IPS DF 6.9 (cell line): ENCODE results near the gene PIAS4.

ENCODE experiments used
- DNase-seq: peaks from one replicate; pipeline ENCODE4 v3.0.0-alpha.2; 2013; ENCODE audit warnings: low read depth, low spot score
- H3K27ac ChIP-seq: one replicate; pipeline ENCODE4 v1.5.1; 2013; ENCODE audit warnings: low read length, control low read depth
- H3K27me3 ChIP-seq: 2 replicates; pipeline ENCODE4 v1.6.1; 2013; ENCODE audit warnings: mild to moderate bottlenecking, low read length; ENCODE audit not compliant: control insufficient read depth, insufficient read depth
- H3K36me3 ChIP-seq: 2 replicates; pipeline ENCODE4 v1.6.1; 2013; ENCODE audit warnings: low read length; ENCODE audit not compliant: control insufficient read depth, insufficient read depth
- H3K4me1 ChIP-seq: 2 replicates; pipeline ENCODE4 v1.6.1; 2013; ENCODE audit warnings: low read length; ENCODE audit not compliant: control insufficient read depth, insufficient read depth
- H3K4me3 ChIP-seq: 2 replicates; pipeline ENCODE4 v1.5.1; 2013; ENCODE audit warnings: mild to moderate bottlenecking, low read length
- H3K9me3 ChIP-seq: 2 replicates; pipeline ENCODE4 v1.6.1; 2013; ENCODE audit warnings: low read length, inconsistent platforms; ENCODE audit not compliant: control insufficient read depth, insufficient read depth
- WGBS: extraction: QIAGEN DNeasy Blood & Tissue Kit; methylation state at CpG from one replicate; pipeline ENCODE4 v1.1.7; 2013; ENCODE audit warnings: mixed read lengths, missing lambda C conversion rate; ENCODE audit not compliant: insufficient read length, insufficient coverage; 5-methylcytosine and 5-hydroxymethylcytosine counted together

Gene PIAS4

DNA sequence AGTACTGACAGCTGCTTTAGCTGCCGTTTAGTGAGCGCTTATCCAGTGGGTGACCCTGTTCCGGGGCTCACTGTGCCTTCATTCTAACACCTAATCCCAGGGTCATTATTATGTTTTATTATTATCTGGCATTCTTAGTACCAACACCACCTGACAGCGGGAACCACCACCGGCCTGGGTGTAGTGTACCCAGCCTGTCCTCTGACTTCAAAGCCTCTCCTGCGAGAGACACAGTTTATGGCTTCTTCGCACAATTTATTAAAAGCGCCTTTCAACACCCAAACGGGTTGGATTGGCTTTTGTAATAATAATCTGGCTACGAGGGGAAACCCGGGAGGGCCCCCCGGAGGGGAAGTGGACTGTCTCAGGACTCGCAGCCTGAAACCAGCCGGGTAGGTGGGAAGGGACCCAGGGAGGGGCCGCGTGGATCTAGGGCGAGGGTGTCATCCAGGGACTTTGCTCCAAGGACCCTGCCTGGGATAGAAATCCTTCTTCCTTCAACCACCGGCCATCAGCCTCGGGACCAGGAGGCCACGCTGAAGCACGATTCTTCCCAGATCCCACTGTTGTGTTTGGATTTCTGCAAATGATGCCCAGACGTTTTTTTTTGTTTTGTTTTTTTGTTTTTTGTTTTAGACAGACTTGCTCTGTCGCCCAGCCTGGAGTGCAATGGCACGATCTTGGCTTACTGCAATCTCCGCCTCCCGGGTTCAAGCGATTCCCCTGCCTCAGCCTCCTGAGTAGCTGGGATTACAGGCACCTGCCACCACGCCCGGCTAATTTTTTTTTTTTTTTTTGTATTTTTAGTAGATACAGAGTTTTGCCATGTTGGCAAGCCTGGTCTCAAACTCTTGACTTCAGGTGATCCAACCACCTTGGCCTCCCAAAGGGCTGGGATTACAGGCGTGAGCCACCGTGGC, 60.8 kb downstream of the PIAS4 start:
- Histone ChIP-seq H3K4me1 (peaks cover 2% of the 10 kb centered on the region; the same call in 1 of the 2 replicates), H3K9me3 (no peaks in the 10 kb centered on the region), H3K27ac (no peak overlapping the region), H3K27me3 (peaks cover 10% of the 10 kb centered on the region), H3K4me3 (no peak overlapping the region), H3K36me3 (no peaks in the 10 kb centered on the region)
- no CpG with 5 or more reads among the region's 31 CpGs for WGBS
- DNase-seq: no peak

DNA sequence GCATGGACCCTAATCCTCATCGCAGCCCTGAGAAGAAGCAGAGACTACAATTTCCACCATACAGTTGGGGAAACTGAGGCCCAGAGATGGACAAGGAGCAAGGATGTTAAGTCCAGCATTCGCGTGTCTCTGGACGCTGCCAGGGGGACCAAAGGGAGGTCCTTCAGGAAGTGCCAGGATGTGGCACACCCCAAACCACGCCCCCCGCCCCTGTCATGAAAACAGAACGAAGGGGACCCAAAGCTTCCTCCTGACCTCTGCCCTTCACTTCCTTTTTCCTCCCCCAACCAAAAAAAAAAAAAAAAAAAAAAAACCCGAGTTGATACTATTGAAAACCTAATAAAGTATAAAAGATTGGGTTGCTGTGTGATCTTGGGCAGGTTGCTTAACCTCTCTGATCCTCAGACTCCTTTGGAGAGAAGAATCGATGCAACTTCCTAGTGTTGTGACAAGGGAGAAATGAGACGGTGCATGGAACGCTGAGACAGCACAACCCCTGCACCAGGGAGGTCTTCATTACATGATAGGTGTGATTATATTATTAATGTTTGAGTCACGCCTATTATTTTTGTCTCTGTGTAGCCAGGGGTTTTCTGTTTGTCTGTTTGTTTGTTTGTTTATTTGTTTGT, 61.9 kb downstream of the PIAS4 start:
- WGBS: no CpG with 5 or more reads among the region's 12 CpGs
- H3K4me3 ChIP-seq: no peak overlapping the region
- DNase-seq: no peak

DNA sequence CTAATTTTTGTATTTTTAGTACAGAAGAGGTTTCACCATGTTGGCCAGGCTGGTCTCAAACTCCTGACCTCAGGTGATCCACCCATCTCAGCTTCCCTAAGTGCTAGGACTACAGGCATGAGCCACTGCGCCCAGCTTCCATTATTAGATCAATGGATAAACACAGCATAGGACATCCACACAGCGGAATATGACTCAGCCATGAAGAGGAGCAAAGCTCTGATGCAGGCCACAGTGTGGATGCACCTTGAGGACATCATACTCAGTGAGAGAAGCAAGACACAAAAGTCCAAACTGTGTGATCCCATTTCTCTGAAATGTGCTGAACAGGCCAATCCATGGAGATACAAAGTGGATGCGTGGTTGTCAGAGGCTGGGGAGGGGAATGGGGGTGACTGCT, 64.1 kb downstream of the PIAS4 start:
- H3K27me3 ChIP-seq: peaks cover 10% of the 10 kb centered on the region
- no peaks in the 10 kb centered on the region for H3K4me1 ChIP-seq
- H3K27ac ChIP-seq: no peak overlapping the region
- no CpG with 5 or more reads among the region's 3 CpGs for WGBS
- H3K4me3 ChIP-seq: no peak overlapping the region
- no peaks in the 10 kb centered on the region for H3K36me3 ChIP-seq
- no peak for DNase-seq
- no peaks in the 10 kb centered on the region for H3K9me3 ChIP-seq

More for the DNA sequence above, 61.9 kb downstream of the PIAS4 start:
- H3K27ac ChIP-seq: no peak overlapping the region
- peaks cover 10% of the 10 kb centered on the region for H3K27me3 ChIP-seq
- no peaks in the 10 kb centered on the region for H3K4me1 ChIP-seq
- H3K36me3 ChIP-seq: no peaks in the 10 kb centered on the region
- H3K9me3 ChIP-seq: no peaks in the 10 kb centered on the region

DNA sequence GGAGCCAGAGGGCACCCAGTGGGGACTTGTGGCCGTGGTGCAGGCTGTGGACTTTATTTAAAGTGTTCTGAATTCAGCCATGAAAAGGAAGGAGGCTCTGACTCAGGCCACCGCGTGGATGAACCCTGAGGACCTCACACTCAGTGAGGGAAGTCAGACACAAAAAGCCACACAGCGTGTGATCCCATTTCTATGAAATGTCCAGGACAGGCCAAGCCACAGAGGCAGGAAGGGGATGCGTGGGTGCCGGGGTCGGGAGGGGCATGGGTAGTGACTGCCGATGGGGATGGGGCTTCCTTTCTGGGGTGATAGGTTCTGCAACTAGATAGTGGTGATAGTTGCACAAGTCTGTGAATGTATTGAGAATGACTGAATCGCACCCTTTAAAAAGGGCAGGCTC, 67.8 kb downstream of the PIAS4 start:
- H3K27me3 ChIP-seq: no peaks in the 10 kb centered on the region
- H3K4me1 ChIP-seq: peaks cover 5% of the 10 kb centered on the region; the same call in 1 of the 2 replicates
- no peak for DNase-seq
- no CpG with 5 or more reads among the region's 9 CpGs for WGBS
- H3K9me3 ChIP-seq: no peaks in the 10 kb centered on the region
- no peak overlapping the region for H3K4me3 ChIP-seq
- H3K27ac ChIP-seq: no peak overlapping the region
- no peaks in the 10 kb centered on the region for H3K36me3 ChIP-seq

DNA sequence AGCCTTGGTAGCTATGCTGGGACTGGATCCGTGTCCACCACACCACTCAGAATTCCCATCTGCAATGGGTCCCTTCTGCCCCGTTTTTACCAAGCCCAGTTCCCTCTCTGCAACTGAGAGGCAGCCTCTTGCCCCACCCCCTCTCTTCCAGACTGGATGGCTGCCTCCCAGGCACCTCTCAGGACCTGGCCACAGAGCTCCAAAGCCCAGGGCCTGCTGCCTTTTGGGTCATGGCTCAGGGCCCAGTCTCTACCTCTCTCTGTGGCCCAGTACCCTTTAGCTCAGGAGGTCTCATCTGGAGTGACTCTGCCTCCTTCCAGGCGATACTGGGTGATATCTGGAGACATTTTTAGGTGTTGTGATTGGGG, 69.5 kb downstream of the PIAS4 start:
- DNase-seq: no peak
- no CpG with 5 or more reads among the region's 3 CpGs for WGBS
- H3K4me1 ChIP-seq: peaks cover 5% of the 10 kb centered on the region; the same call in 1 of the 2 replicates
- H3K4me3 ChIP-seq: no peak overlapping the region
- no peaks in the 10 kb centered on the region for H3K36me3 ChIP-seq
- H3K27me3 ChIP-seq: no peaks in the 10 kb centered on the region
- H3K9me3 ChIP-seq: no peaks in the 10 kb centered on the region
- H3K27ac ChIP-seq: no peak overlapping the region

DNA sequence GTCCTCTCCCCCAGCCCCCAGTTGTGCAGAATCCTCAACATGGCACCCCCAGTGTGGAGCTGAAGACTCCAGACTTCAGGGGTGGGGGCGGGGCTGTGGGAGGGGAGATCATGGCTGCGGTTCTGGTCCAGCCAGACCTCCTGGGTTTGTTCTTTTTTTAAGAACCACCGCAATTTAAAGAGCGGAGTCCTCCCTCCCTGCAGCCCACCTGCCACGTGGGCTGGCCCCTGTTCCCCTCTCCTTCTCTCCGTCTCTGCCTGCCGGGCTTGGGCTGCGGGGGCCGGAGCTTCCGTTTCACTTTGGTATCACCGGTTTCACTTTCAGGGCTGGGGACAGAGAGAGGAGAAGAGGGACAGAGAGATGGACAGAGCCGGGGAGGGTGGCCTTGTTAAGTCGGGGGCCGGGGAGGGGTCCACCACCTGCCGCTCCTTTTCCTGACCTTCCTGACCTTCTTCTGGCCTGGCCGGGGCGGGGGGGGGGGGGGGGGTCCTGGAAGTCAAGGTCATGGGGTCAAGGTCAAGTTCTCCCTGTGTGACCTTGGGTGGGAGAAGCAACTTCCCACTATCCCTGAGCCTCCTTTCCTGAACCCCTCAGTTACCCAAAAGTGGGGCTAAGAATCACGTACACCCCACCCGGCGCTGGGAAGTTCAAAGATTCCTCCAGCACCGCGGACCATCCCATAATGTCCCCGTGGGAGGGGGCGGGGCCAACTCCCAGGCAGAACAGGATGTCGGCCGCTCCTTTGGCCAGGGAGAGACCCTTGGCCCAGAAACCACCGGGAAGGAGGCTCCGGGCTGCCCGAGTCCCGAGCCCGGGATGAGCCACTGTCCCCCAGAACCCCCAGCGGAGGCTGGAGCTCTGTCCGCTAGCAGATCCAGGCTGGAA, 70.5 kb downstream of the PIAS4 start:
- no peak for DNase-seq
- WGBS: no CpG with 5 or more reads among the region's 33 CpGs
- no peak overlapping the region for H3K27ac ChIP-seq

DNA sequence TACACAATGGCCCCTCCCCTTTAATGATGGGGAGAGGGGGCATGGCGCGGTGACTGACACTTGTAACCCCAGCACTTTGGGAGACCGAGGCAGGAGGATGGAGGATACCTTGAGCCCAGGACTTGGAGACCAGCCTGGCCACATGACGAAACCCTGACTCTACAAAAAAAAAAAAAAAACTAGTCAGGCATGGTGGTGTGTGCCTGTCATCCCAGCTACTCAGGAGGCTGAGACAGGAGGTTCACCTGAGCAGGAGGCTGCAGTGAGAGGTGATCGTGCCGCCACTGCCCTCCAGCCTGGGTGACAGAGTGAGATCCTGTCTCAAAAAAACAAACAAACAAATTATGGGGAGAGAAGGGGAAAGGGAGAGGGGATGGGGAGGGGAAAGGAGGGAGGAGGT, 72.9 kb downstream of the PIAS4 start:
- Histone ChIP-seq H3K4me3 (no peak overlapping the region), H3K27ac (no peak overlapping the region), H3K27me3 (no peaks in the 10 kb centered on the region), H3K36me3 (no peaks in the 10 kb centered on the region; the same call in 1 of the 2 replicates), H3K4me1 (peaks cover 7% of the 10 kb centered on the region; the same call in 1 of the 2 replicates), H3K9me3 (no peaks in the 10 kb centered on the region)
- no peak for DNase-seq
- no CpG with 5 or more reads among the region's 6 CpGs for WGBS

More for the DNA sequence above, 70.5 kb downstream of the PIAS4 start:
- H3K27me3 ChIP-seq: no peaks in the 10 kb centered on the region
- no peak overlapping the region for H3K4me3 ChIP-seq
- no peaks in the 10 kb centered on the region for H3K9me3 ChIP-seq
- H3K4me1 ChIP-seq: peaks cover 5% of the 10 kb centered on the region; the same call in 1 of the 2 replicates
- no peaks in the 10 kb centered on the region for H3K36me3 ChIP-seq

DNA sequence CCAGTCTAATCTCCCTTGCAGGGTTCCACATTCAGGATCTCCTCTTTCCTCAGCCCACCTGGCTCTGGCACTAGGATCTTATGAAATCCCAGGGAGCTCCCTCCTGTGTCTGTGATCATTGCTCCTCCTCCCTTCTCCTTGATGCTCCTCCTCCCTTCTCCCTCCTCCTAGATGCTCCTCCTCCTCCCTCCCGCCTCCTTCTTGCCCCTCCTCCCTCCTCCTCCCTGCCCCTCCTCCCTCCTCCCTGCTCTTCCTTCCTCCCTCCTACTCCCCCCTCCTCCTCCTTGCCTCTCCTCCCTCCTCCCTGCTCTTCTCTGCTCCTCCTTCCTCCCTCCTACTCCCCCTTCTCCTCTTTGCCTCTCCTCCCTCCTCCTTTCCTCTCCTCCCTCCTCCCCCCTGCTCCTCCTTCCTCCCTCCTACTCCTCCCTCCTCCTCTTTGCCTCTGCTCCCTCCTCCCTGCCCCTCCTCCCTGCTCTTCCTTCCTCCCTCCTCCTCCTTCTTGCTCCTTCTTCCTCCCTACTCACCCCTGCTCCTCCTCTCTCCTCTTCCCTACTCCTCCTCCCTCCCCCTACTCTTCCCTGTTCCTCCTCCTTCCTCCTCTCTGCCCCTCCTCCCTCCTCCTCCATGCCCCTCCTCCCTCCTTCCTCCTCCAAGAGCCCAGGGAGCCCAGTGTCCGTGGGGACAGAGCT, 74.0 kb downstream of the PIAS4 start:
- no CpG with 5 or more reads among the region's 2 CpGs for WGBS
- Histone ChIP-seq H3K4me3 (no peak overlapping the region), H3K9me3 (no peaks in the 10 kb centered on the region), H3K4me1 (peaks cover 7% of the 10 kb centered on the region; the same call in 1 of the 2 replicates), H3K27me3 (no peaks in the 10 kb centered on the region), H3K27ac (no peak overlapping the region), H3K36me3 (no peaks in the 10 kb centered on the region; the same call in 1 of the 2 replicates)
- DNase-seq: no peak

DNA sequence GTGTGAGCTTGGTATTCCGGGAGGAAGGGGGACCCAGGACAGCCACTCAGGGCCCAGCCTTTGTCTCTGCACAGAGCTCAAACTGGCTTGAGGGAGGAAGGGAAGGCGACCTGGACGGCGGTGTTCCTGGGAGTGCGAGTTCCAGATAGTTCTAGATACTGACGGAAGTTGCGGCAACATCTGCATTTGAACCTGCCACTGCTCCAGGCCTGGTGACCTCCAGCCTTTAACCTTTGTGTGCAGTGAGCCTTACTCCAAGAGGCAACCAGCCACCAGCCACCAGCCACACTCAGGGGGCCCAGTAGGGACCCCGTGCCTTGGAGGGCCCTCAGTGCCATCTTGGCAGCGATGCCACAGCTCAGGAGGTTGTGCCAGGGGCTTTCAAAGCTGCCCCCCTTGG, 74.6 kb downstream of the PIAS4 start:
- no CpG with 5 or more reads among the region's 9 CpGs for WGBS

More for the DNA sequence above, 74.6 kb downstream of the PIAS4 start:
- DNase-seq: no peak
- Histone ChIP-seq H3K27ac (no peak overlapping the region), H3K36me3 (no peaks in the 10 kb centered on the region; the same call in 1 of the 2 replicates), H3K9me3 (no peaks in the 10 kb centered on the region), H3K4me3 (no peak overlapping the region), H3K27me3 (no peaks in the 10 kb centered on the region), H3K4me1 (peaks cover 7% of the 10 kb centered on the region; the same call in 1 of the 2 replicates)
